CD14-positive monocyte (primary cell): ENCODE results near the gene VPS39. TPM values are rescaled to one million over a fixed set of nuclear protein-coding genes. Genes with fewer than 3 reads are reported as not detected.

Source experiments
- DNase-seq, 3 donors: peaks; one replicate each; pipeline ENCODE4 v3.0.0-alpha.2; 2011 to 2022
- H2AFZ ChIP-seq: 2 replicates; pipeline ENCODE4 v1.6.0; 2012; ENCODE audit warnings: mild to moderate bottlenecking, low read depth, low read length, inconsistent platforms; ENCODE audit not compliant: insufficient read depth, poor library complexity, severe bottlenecking
- H3K27ac ChIP-seq, 2 donors: 1 replicate in 1 of 2; 2 replicates in 1 of 2; pipeline ENCODE4 v1.5.1; 2012 to 2013; ENCODE audit warnings: low read length in 2 of 2, control low read depth in 1 of 2, inconsistent platforms in 1 of 2, low read depth in 1 of 2, mild to moderate bottlenecking in 1 of 2
- H3K27me3 ChIP-seq, 2 donors: one replicate each; pipeline versions ENCODE4 v1.6.0 to v1.6.1; 2011 to 2013; ENCODE audit warnings: low read length in 2 of 2; ENCODE audit not compliant: control insufficient read depth in 2 of 2, insufficient read depth in 2 of 2
- H3K36me3 ChIP-seq, 2 donors: replicated peaks in 1 of 2; 1 replicate in 1 of 2; 2 replicates in 1 of 2; pipeline versions ENCODE4 v1.5.1 to v1.6.1; 2012 to 2013; ENCODE audit warnings: low read length in 2 of 2, control low read depth in 1 of 2, inconsistent platforms in 1 of 2, mild to moderate bottlenecking in 1 of 2; ENCODE audit not compliant: insufficient read depth in 2 of 2, control insufficient read depth in 1 of 2
- H3K4me1 ChIP-seq, 2 donors: 1 replicate in 1 of 2; 2 replicates in 1 of 2; pipeline versions ENCODE4 v1.5.1 to v1.6.1; 2012 to 2013; ENCODE audit warnings: low read length in 2 of 2, control low read depth in 1 of 2, inconsistent platforms in 1 of 2, mild to moderate bottlenecking in 1 of 2, moderate library complexity in 1 of 2; ENCODE audit not compliant: insufficient read depth in 2 of 2, control insufficient read depth in 1 of 2
- H3K4me2 ChIP-seq: replicated peaks from 2 replicates; pipeline ENCODE3; 2012; ENCODE audit warnings: low read length, moderate library complexity, mild to moderate bottlenecking; ENCODE audit not compliant: poor library complexity, severe bottlenecking; ENCODE audit errors: extremely low read depth
- H3K4me3 ChIP-seq, 3 experiments: fragments of 200-600 bp in 1 of 3; sonication (generic) in 1 of 3; replicated peaks in 1 of 3; 1 replicate in 2 of 3; 2 replicates in 1 of 3; pipeline ENCODE4 v1.5.1; 2011 to 2013; ENCODE audit warnings: low read length in 3 of 3, mild to moderate bottlenecking in 3 of 3, control low read depth in 2 of 3, low read depth in 2 of 3, inconsistent platforms in 1 of 3, moderate library complexity in 1 of 3
- H3K79me2 ChIP-seq: 2 replicates; pipeline ENCODE4 v1.6.0; 2012; ENCODE audit warnings: mild to moderate bottlenecking, control low read depth, inconsistent platforms, low read length, moderate library complexity; ENCODE audit not compliant: insufficient read depth
- H3K9ac ChIP-seq: 2 replicates; pipeline ENCODE4 v1.6.0; 2017; ENCODE audit warnings: low read length, mild to moderate bottlenecking; ENCODE audit not compliant: insufficient read depth, poor library complexity, severe bottlenecking
- H3K9me3 ChIP-seq, 2 donors: replicated peaks in 1 of 2; 1 replicate in 1 of 2; 2 replicates in 1 of 2; pipeline versions ENCODE4 v1.5.1 to v1.6.1; 2012 to 2013; ENCODE audit warnings: low read length in 2 of 2, control low read depth in 1 of 2; ENCODE audit not compliant: control insufficient read depth in 1 of 2, insufficient read depth in 1 of 2
- H4K20me1 ChIP-seq: 2 replicates; pipeline ENCODE4 v1.6.0; 2012; ENCODE audit warnings: mild to moderate bottlenecking, low read length, control low read depth, moderate library complexity; ENCODE audit not compliant: insufficient read depth
- H3K27ac Mint-ChIP-seq, 7 donors: one replicate each; pipeline ENCODE4 v1.8.0; 2020; ENCODE audit warnings: mild to moderate bottlenecking in 7 of 7, mixed read lengths in 7 of 7, moderate library complexity in 6 of 7, inconsistent platforms in 2 of 7
- H3K27me3 Mint-ChIP-seq, 3 donors: one replicate each; pipeline ENCODE4 v1.8.0; 2021 to 2022; ENCODE audit warnings: low read depth in 3 of 3, mild to moderate bottlenecking in 3 of 3, mixed read lengths in 3 of 3, moderate library complexity in 3 of 3, inconsistent platforms in 1 of 3
- H3K36me3 Mint-ChIP-seq, 2 donors: one replicate each; pipeline ENCODE4 v1.8.0; 2020; ENCODE audit warnings: mixed read lengths in 2 of 2, inconsistent platforms in 1 of 2, mild to moderate bottlenecking in 1 of 2
- H3K4me1 Mint-ChIP-seq: one replicate; pipeline ENCODE4 v1.8.0; 2020; ENCODE audit warnings: mild to moderate bottlenecking, mixed read lengths
- H3K4me3 Mint-ChIP-seq, 2 donors: one replicate each; pipeline ENCODE4 v1.8.0; 2020; ENCODE audit warnings: mild to moderate bottlenecking in 2 of 2, mixed read lengths in 2 of 2, moderate library complexity in 1 of 2
- H3K9me3 Mint-ChIP-seq, 7 donors: one replicate each; pipeline ENCODE4 v1.8.0; 2020 to 2022; ENCODE audit warnings: mixed read lengths in 7 of 7, mild to moderate bottlenecking in 6 of 7, moderate library complexity in 6 of 7, inconsistent platforms in 2 of 7
- WGBS: methylation state at CpG from one replicate; pipeline ENCODE4 v1.1.5; 2013; ENCODE audit warnings: missing lambda C conversion rate; ENCODE audit not compliant: insufficient coverage; 5-methylcytosine and 5-hydroxymethylcytosine counted together
- intact Hi-C, 2 donors: fragments of 100-400 bp; cut with micrococcal nuclease; formaldehyde crosslinking; loops; one replicate each; pipeline versions ENCODE4 v1.15.0 to v1.15.1; 2023
- polyA plus RNA-seq, 3 donors: library from polyadenylated mRNA; depleted of rRNA in 1 of 3; unstranded in 2 of 3; stranded (reverse) in 1 of 3; fragments of 300-500 nt in 2 of 3; fragments of >200 nt in 1 of 3; fragmentation: Illumina TruSeq in 2 of 3; gene quantifications; 1 replicate in 2 of 3; 2 replicates in 1 of 3; pipeline ENCODE4 v1.2.3, GENCODE V29; 2012 to 2021
- TF ChIP-seq, protein P1 (sequence below): fragments of 200-600 bp; IDR thresholded peaks from one replicate; pipeline ENCODE4 v1.8.0; 2022; ENCODE audit warnings: antibody characterized with exemption, mild to moderate bottlenecking

VPS39 gene
- polyA plus RNA-seq, 3 donors = 16.8 to 102 (median 25.8) TPM

DNA sequence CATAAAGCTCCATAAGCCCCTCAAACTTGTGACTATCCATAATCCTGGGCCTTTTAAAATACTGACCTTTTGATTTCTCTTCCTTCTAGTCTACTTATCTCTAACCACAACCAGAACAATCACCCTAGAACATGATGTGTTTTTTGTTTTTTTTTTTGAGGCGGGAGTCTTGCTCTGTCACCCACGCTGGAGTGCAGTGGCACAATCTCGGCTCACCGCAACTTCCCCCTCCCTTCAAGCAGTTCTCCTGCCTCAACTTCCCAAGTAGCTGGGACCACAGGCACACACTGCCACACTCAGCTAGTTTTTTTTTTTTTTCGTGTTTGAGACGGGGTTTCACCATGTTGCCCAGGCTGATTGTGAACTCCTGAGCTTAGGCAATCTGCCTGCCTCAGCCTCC lies 25.1 kb downstream of the VPS39 start:
- H3K27ac ChIP-seq = peak overlapping the region; percentile 13 to 77
- H3K27ac Mint-ChIP-seq = peak overlapping the region; percentile 48 to 95 (median 91)
- intact Hi-C loops = loop anchor here in 1 of 2 donors (2.0 kb wide), 1 partner anchor 26 kb away; the partner anchor contains the start of gene VPS39
- H3K4me3 Mint-ChIP-seq = peak overlapping the region in 1 of 2 donors; percentile 56
- H3K4me1 Mint-ChIP-seq = peaks cover 25% of the 10 kb centered on the region
- DNase-seq = peak; percentile 36 to 79 (median 75)
- no peak overlapping the region for H3K9ac ChIP-seq
- TF ChIP-seq, protein P1, sequence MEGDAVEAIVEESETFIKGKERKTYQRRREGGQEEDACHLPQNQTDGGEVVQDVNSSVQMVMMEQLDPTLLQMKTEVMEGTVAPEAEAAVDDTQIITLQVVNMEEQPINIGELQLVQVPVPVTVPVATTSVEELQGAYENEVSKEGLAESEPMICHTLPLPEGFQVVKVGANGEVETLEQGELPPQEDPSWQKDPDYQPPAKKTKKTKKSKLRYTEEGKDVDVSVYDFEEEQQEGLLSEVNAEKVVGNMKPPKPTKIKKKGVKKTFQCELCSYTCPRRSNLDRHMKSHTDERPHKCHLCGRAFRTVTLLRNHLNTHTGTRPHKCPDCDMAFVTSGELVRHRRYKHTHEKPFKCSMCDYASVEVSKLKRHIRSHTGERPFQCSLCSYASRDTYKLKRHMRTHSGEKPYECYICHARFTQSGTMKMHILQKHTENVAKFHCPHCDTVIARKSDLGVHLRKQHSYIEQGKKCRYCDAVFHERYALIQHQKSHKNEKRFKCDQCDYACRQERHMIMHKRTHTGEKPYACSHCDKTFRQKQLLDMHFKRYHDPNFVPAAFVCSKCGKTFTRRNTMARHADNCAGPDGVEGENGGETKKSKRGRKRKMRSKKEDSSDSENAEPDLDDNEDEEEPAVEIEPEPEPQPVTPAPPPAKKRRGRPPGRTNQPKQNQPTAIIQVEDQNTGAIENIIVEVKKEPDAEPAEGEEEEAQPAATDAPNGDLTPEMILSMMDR = no peak
- peaks cover 64 to 88% of the 10 kb centered on the region in 2 donors for H3K36me3 ChIP-seq
- H3K36me3 Mint-ChIP-seq = peaks cover 74 to 86% of the 10 kb centered on the region in 2 donors
- no peaks in the 10 kb centered on the region for H3K27me3 Mint-ChIP-seq
- H3K9me3 ChIP-seq = no peaks in the 10 kb centered on the region
- 49% methylated on average over 2 of the region's 6 CpGs for WGBS
- H4K20me1 ChIP-seq = peaks cover 6% of the 10 kb centered on the region
- no peaks in the 10 kb centered on the region for H3K79me2 ChIP-seq
- H2AFZ ChIP-seq = no peak overlapping the region
- peak overlapping the region in 1 of 3 experiments; percentile 22 for H3K4me3 ChIP-seq
- H3K4me1 ChIP-seq = peaks cover 25 to 31% of the 10 kb centered on the region in 2 donors
- no peaks in the 10 kb centered on the region for H3K27me3 ChIP-seq
- no peaks in the 10 kb centered on the region for H3K9me3 Mint-ChIP-seq
- H3K4me2 ChIP-seq = peak overlapping the region; percentile 20

DNA sequence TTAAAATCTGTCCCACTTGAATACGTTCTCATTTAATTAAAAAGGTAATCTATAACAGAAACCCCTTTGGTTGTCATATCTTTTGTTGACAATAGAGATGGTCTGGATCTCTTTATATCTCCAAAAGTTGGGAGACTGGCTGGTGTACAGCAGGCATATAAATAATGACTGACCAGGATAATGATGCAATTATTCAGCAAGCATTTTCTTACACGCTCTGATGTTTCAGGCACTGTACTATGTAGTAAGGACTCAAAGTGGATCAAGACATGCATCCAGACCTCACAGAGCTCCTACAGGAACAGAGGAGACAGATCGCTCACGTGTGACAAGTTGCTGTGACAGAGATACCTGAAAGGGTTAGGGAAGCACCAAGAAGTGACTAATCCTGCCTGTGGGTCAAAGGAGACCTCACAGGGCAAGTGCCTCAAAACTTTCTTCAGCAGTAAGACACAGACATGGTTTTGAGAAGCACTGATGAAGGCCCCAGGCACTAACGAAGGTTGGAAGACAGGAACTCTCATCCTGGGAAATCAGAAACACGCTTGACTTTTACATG lies 25.7 kb downstream of the VPS39 start:
- Histone ChIP-seq H3K27ac (peak overlapping the region in 1 of 2 donors; percentile 77), H3K27me3 (no peaks in the 10 kb centered on the region), H4K20me1 (peaks cover 6% of the 10 kb centered on the region), H3K9me3 (no peaks in the 10 kb centered on the region), H3K4me3 (no peak overlapping the region), H3K36me3 (peaks cover 63 to 88% of the 10 kb centered on the region in 2 donors), H3K9ac (no peak overlapping the region), H3K4me1 (peaks cover 25 to 31% of the 10 kb centered on the region in 2 donors), H2AFZ (no peak overlapping the region), H3K79me2 (no peaks in the 10 kb centered on the region), H3K4me2 (peak overlapping the region; percentile 20)
- no peaks in the 10 kb centered on the region for H3K27me3 Mint-ChIP-seq
- WGBS = 84% methylated on average over 5 of the region's 6 CpGs
- H3K4me1 Mint-ChIP-seq = peaks cover 25% of the 10 kb centered on the region
- peak overlapping the region; percentile 20 to 56 for H3K4me3 Mint-ChIP-seq
- intact Hi-C loops = loop anchor here in 1 of 2 donors (2.0 kb wide), 1 partner anchor 26 kb away; the partner anchor contains the start of gene VPS39
- peak; percentile 17 to 66 (median 53) for DNase-seq
- peak overlapping the region; percentile 48 to 95 (median 91) for H3K27ac Mint-ChIP-seq
- peaks cover 73 to 86% of the 10 kb centered on the region in 2 donors for H3K36me3 Mint-ChIP-seq
- TF ChIP-seq, protein P1 = no peak
- no peaks in the 10 kb centered on the region for H3K9me3 Mint-ChIP-seq
